HepG2 (cell line): ENCODE results near the gene TRAF3. TPM values are rescaled to one million over a fixed set of nuclear protein-coding genes. Genes with fewer than 3 reads are reported as not detected.
A peak's percentile ranks its signal among the peaks of the same experiment; 100 is the strongest.

Source experiments
- ARNT2 ChIP-seq: sonication (generic); formaldehyde crosslinking; IDR thresholded peaks from 2 replicates; pipeline ENCODE4 v1.8.0; 2022; ENCODE audit warnings: mild to moderate bottlenecking, low read depth, missing genetic modification reagents, moderate library complexity
- ARNTL ChIP-seq: sonication (generic); formaldehyde crosslinking; IDR thresholded peaks from 2 replicates; pipeline ENCODE4 v1.4.0; 2020; ENCODE audit warnings: mild to moderate bottlenecking, missing genetic modification reagents
- CBX1 ChIP-seq: IDR thresholded peaks from one replicate; pipeline ENCODE4 v1.6.1; 2016; ENCODE audit warnings: antibody characterized with exemption, low read depth
- DMAP1 ChIP-seq: IDR thresholded peaks from 2 replicates; pipeline ENCODE4 v1.6.1; 2016
- FLYWCH1 ChIP-seq: sonication (generic); formaldehyde crosslinking; IDR thresholded peaks from 2 replicates; pipeline ENCODE4 v1.8.1; 2023; ENCODE audit warnings: mild to moderate bottlenecking, missing genetic modification reagents
- KAT2B ChIP-seq: fragments of 150-350 bp; IDR thresholded peaks from 2 replicates; pipeline ENCODE4 v1.6.1; 2014; ENCODE audit warnings: low read depth, low read length, borderline replicate concordance
- MEF2D ChIP-seq: sonication (generic); formaldehyde crosslinking; IDR thresholded peaks from 2 replicates; pipeline ENCODE4 v1.5.1; 2020; ENCODE audit warnings: mild to moderate bottlenecking, missing genetic modification reagents
- MTF2 ChIP-seq: sonication (generic); formaldehyde crosslinking; IDR thresholded peaks from 2 replicates; pipeline ENCODE4 v1.5.0; 2020; ENCODE audit warnings: missing genetic modification reagents, borderline replicate concordance
- NRL ChIP-seq: sonication (generic); formaldehyde crosslinking; IDR thresholded peaks from 2 replicates; pipeline ENCODE4 v1.5.0; 2020; ENCODE audit warnings: missing genetic modification reagents, mild to moderate bottlenecking, moderate library complexity, borderline replicate concordance
- ONECUT2 ChIP-seq: sonication (generic); formaldehyde crosslinking; IDR thresholded peaks from 2 replicates; pipeline ENCODE4 v1.4.0; 2020; ENCODE audit warnings: missing genetic modification reagents
- SNAPC2 ChIP-seq: sonication (generic); formaldehyde crosslinking; IDR thresholded peaks from 2 replicates; pipeline ENCODE4 v1.8.1; 2022; ENCODE audit warnings: mild to moderate bottlenecking, missing genetic modification reagents
- SOX6 ChIP-seq, 2 experiments: fragments of 450-650 bp in 1 of 2; sonication (generic) in 1 of 2; formaldehyde crosslinking in 1 of 2; IDR thresholded peaks; 2 replicates each; pipeline versions ENCODE4 v1.4.0 to v1.6.1; 2017 to 2020; ENCODE audit warnings: antibody characterized with exemption in 1 of 2, mild to moderate bottlenecking in 1 of 2, missing genetic modification reagents in 1 of 2
- TGIF2 ChIP-seq: IDR thresholded peaks from 2 replicates; pipeline ENCODE4 v1.6.1; 2016; ENCODE audit warnings: control low read depth, missing compliant biosample characterization
- ZBTB37 ChIP-seq: sonication (generic); formaldehyde crosslinking; IDR thresholded peaks from 2 replicates; pipeline ENCODE4 v1.4.0; 2020; ENCODE audit warnings: mild to moderate bottlenecking, missing genetic modification reagents
- ZFP1 ChIP-seq: IDR thresholded peaks from 2 replicates; pipeline ENCODE4 v1.6.1; 2016
- ZFP36 ChIP-seq: fragments of 150-350 bp; IDR thresholded peaks from 2 replicates; pipeline ENCODE4 v1.6.1; 2018; ENCODE audit warnings: borderline replicate concordance, low read length, low read depth; ENCODE audit not compliant: partially characterized antibody
- ZKSCAN1 ChIP-seq: fragments of 150-350 bp; IDR thresholded peaks from 2 replicates; pipeline ENCODE4 v1.6.1; 2014; ENCODE audit warnings: low read length
- ZNF143 ChIP-seq: sonication (generic); formaldehyde crosslinking; IDR thresholded peaks from 2 replicates; pipeline ENCODE4 v1.4.0; 2020; ENCODE audit warnings: missing genetic modification reagents
- ZNF251 ChIP-seq: sonication (generic); formaldehyde crosslinking; IDR thresholded peaks from 2 replicates; pipeline ENCODE4 v1.9.0; 2021; ENCODE audit warnings: mild to moderate bottlenecking, missing genetic modification reagents
- ZNF550 ChIP-seq: sonication (generic); formaldehyde crosslinking; IDR thresholded peaks from 2 replicates; pipeline ENCODE4 v1.4.0; 2020; ENCODE audit warnings: mild to moderate bottlenecking, missing genetic modification reagents, borderline replicate concordance
- ZNF598 ChIP-seq: sonication (generic); formaldehyde crosslinking; IDR thresholded peaks from 2 replicates; pipeline ENCODE4 v1.5.1; 2020; ENCODE audit warnings: mild to moderate bottlenecking, missing genetic modification reagents, borderline replicate concordance
- ZNF644 ChIP-seq: IDR thresholded peaks from 2 replicates; pipeline ENCODE4 v1.6.1; 2016; ENCODE audit warnings: low read depth
- ZNF720 ChIP-seq: sonication (generic); formaldehyde crosslinking; IDR thresholded peaks from 2 replicates; pipeline ENCODE4 v1.4.0; 2020; ENCODE audit warnings: missing genetic modification reagents
- polyA plus RNA-seq, 8 experiments: library from polyadenylated mRNA; depleted of rRNA in 3 of 8; stranded (reverse) in 7 of 8; unstranded in 1 of 8; fragments of >200 nt; fragmentation: Illumina TruSeq in 4 of 8; extraction: Trizol in 4 of 8; gene quantifications; 2 replicates each; pipeline versions ENCODE4 v1.2.1 to v1.2.3, GENCODE V29; 2011 to 2016; ENCODE audit warnings: low read depth in 4 of 8, missing spikeins in 1 of 8, mixed read lengths in 1 of 8; ENCODE audit not compliant: insufficient read depth in 1 of 8
- total RNA-seq, 5 experiments: library from RNA; depleted of rRNA; stranded (reverse); fragments of >200 nt; fragmentation: Illumina TruSeq; extraction: Trizol; gene quantifications; 2 replicates each; pipeline ENCODE4 v1.2.3, GENCODE V29; 2016; ENCODE audit warnings: low read depth in 1 of 5
- TF ChIP-seq, protein P1 (sequence below): conservative IDR thresholded peaks from 2 replicates; pipeline ENCODE4 v1.6.1; 2018; ENCODE audit warnings: missing genetic modification reagents
- TF ChIP-seq, protein P2 (sequence below): sonication (generic); formaldehyde crosslinking; IDR thresholded peaks from 2 replicates; pipeline ENCODE4 v1.4.0; 2020; ENCODE audit warnings: missing genetic modification reagents, mild to moderate bottlenecking, borderline replicate concordance

TRAF3 gene
- total and polyA plus RNA-seq, 2 of the 13 experiments (the other 11 are each of a cell fraction or from before 2014, with no cell fraction given): 6.9 to 12.2 TPM

DNA sequence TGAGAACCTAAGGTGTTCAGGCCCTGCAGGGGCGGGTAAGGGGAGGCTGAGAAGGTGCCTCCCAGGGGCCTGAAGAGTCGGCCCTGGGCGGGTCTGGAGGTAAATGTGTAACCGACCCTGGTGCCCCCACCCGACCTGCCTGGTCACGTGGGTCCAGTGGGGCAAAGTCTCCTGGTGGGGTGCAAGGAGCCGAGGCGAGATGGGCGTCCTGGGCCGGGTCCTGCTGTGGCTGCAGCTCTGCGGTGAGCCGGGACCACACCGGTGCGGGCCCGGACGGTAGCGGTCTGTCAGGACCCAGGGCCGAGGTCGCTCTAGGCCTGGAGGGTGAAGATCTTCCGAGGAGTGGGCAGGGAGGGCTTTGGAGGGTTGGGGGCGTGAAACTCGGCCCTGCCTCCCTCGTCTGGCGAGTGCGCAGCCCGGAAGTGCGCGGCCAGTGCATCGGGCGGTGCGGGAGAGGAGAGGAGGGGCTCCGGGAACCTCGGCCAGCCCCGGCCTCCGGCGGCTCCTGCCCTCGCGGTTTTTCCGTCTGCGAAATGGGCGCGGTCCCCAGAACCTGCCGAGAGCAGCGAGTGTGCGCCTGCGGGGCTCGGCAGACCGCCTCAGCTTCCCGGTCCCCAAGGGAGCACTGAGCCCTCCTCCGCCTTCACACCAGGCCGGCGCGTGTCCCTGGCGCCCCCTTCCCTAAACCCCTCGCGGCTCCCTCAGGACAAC lies 145.4 kb downstream of the TRAF3 start, which contains the start of gene AMN (continued):
- TF ChIP-seq KAT2B: no peak
- peak; percentile 93 for TF ChIP-seq ARNTL (CRISPR knock-in tag)
- TF ChIP-seq SNAPC2: no peak
- no peak for TF ChIP-seq ZFP36
- no peak for TF ChIP-seq ZNF644 (CRISPR knock-in tag)
- TF ChIP-seq SOX6 (IDR thresholded peaks at IDR 0.05): no peak
- peak; percentile 57; the same call in 1 of the 2 replicates for TF ChIP-seq SOX6 (CRISPR knock-in tag; IDR thresholded peaks at IDR 0.05)
- no peak for TF ChIP-seq ZNF720 (CRISPR knock-in tag)
- no peak for TF ChIP-seq FLYWCH1 (CRISPR knock-in tag)
- TF ChIP-seq ONECUT2 (CRISPR knock-in tag): no peak
- no peak for TF ChIP-seq ZNF550
- TF ChIP-seq ZKSCAN1: no peak
- TF ChIP-seq ZNF143 (CRISPR knock-in tag): no peak
- TF ChIP-seq TGIF2 (CRISPR knock-in tag): peak; percentile 67; the same call in 1 of the 2 replicates
- TF ChIP-seq NRL (CRISPR knock-in tag): peak; percentile 77; the same call in 1 of the 2 replicates
- TF ChIP-seq CBX1: peak; percentile 33
- TF ChIP-seq ZFP1: peak; percentile 86
- TF ChIP-seq, protein P1, sequence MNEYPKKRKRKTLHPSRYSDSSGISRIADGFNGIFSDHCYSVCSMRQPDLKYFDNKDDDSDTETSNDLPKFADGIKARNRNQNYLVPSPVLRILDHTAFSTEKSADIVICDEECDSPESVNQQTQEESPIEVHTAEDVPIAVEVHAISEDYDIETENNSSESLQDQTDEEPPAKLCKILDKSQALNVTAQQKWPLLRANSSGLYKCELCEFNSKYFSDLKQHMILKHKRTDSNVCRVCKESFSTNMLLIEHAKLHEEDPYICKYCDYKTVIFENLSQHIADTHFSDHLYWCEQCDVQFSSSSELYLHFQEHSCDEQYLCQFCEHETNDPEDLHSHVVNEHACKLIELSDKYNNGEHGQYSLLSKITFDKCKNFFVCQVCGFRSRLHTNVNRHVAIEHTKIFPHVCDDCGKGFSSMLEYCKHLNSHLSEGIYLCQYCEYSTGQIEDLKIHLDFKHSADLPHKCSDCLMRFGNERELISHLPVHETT (CRISPR knock-in tag): peak; percentile 70
- peak; percentile 55; the same call in 1 of the 2 replicates for TF ChIP-seq ARNT2
- TF ChIP-seq ZNF598 (CRISPR knock-in tag): no peak
- TF ChIP-seq, protein P2, sequence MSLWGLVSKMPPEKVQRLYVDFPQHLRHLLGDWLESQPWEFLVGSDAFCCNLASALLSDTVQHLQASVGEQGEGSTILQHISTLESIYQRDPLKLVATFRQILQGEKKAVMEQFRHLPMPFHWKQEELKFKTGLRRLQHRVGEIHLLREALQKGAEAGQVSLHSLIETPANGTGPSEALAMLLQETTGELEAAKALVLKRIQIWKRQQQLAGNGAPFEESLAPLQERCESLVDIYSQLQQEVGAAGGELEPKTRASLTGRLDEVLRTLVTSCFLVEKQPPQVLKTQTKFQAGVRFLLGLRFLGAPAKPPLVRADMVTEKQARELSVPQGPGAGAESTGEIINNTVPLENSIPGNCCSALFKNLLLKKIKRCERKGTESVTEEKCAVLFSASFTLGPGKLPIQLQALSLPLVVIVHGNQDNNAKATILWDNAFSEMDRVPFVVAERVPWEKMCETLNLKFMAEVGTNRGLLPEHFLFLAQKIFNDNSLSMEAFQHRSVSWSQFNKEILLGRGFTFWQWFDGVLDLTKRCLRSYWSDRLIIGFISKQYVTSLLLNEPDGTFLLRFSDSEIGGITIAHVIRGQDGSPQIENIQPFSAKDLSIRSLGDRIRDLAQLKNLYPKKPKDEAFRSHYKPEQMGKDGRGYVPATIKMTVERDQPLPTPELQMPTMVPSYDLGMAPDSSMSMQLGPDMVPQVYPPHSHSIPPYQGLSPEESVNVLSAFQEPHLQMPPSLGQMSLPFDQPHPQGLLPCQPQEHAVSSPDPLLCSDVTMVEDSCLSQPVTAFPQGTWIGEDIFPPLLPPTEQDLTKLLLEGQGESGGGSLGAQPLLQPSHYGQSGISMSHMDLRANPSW (CRISPR knock-in tag): no peak
- TF ChIP-seq DMAP1 (CRISPR knock-in tag): peak; percentile 96
- peak; percentile 91 for TF ChIP-seq MTF2
- no peak for TF ChIP-seq ZNF251
- TF ChIP-seq MEF2D (CRISPR knock-in tag): 0 out of 2 replicates have a peak, but pooled peaks have one; percentile 70
- no peak; the same call in 1 of the 2 replicates for TF ChIP-seq ZBTB37 (CRISPR knock-in tag)
